ENCODE results near the gene SSTR4.

DNA sequence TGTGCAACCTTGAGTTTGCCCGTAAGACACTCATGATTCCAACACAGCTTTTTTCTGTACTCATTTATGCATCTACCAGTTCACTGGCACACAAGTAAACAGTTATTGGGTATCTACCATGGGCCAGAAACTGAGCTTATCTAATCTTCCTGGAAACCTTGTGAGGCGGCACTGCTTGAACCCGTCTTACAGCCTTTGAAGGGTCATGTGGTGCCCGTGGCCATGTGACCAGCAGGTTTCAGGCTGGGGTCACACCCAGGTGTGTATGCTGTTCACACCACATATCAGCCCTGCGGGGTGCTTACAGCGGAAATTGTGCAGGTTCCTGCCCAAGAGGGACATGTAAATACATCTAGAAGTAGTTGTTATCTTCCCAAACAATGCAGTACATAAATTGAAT lies 8.3 kb downstream of the SSTR4 start:
- TF ChIP-seq ISL1 (CRISPR knock-in tag; IDR thresholded peaks at IDR 0.05) (no peak), ESRRG (CRISPR knock-in tag; IDR thresholded peaks at IDR 0.05) (no peak), ZFP30 (CRISPR knock-in tag; IDR thresholded peaks at IDR 0.05) (no peak), SNAI2 (CRISPR knock-in tag; IDR thresholded peaks at IDR 0.05) (no peak), GLIS3 (CRISPR knock-in tag; IDR thresholded peaks at IDR 0.05) (no peak), TCF4 (CRISPR knock-in tag; IDR thresholded peaks at IDR 0.05; ENCODE audit: borderline replicate concordance) (no peak), PPARA (CRISPR knock-in tag; IDR thresholded peaks at IDR 0.05; ENCODE audit: borderline replicate concordance) (no peak), CSRNP3 (CRISPR knock-in tag; IDR thresholded peaks at IDR 0.05) (no peak)
